G401 (cell line): ENCODE results near the gene CDH23. TPM values are rescaled to one million over a fixed set of nuclear protein-coding genes. Genes with fewer than 3 reads are reported as not detected.

Source experiments
- DNase-seq: peaks from one replicate; pipeline ENCODE4 v3.0.0-alpha.2; 2015; ENCODE audit warnings: low spot score
- in situ Hi-C: cut with HindIII; loops from 2 replicates; pipeline ENCODE4 v1.10.0; 2016; ENCODE audit warnings: low sequenced_read_pairs, mixed read lengths
- total RNA-seq: library from RNA; depleted of rRNA; stranded (reverse); fragments of >200 nt; shearing (Covaris generic); gene quantifications from 2 replicates; pipeline ENCODE4 v1.2.3, GENCODE V29; 2014

Gene CDH23
- total RNA-seq, 1 experiment from 2014 or later: 5.9 TPM

DNA sequence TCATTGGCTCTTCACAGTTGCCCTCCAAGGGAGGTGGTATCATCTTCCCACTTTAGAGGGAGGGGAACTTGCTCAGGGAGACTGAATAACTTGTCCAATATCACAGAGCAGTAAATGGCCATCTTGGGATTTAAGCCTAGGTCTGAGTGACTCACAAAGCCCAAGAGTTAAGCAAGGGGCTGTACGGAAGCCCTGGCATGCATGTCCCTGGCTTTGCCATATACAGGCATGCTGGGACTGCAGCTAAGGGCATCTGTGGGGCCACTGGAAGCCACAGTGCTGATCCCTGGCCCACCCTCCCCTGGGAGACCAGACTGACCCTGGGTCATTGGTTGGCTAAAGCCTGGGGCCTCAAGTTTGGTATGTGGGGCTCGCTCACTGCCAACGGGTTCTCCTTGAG lies 373.5 kb downstream of the CDH23 start:
- in situ Hi-C loops: no loop called here
- no peak for DNase-seq

DNA sequence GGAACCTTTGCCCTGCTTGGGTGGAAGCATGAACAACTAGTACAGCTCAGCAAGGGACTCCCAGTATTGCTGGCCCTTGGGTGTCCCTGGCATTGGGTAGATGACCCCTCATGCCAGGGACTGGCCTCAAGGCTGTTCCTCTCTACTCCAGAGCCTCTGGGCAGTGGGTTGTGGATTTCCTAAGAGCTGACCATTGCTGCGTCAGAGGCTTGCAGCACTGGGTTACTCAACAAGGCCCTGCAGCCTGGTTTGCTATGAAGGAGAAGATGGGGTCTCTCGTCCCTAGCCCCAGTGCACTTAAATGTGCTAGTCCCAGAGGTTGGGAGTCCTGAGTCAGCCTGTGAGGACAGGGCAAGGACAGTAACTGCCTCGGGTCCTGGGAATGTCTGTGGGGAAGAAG lies 374.1 kb downstream of the CDH23 start:
- DNase-seq: no peak
- in situ Hi-C loops: no loop called here

DNA sequence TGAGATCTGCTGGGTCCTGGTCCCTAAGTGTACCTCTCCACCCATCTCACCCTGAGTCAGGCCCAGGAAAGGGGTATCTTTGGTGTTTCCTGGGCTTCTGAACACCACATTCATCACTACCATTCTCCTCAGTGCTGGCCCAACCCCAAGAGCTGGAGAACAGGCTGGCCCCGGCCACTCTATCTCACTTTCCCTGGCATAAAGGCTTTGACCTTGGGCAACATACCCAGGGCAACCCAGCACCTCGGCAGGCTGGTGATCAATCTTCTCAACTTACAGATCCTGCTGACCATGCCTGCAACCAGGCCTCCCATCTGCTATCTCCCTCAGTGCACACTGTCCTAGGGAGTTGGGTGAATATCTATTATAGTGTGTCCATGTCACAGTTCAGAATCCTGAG lies 374.5 kb downstream of the CDH23 start:
- DNase-seq: no peak
- in situ Hi-C loops: no loop called here

DNA sequence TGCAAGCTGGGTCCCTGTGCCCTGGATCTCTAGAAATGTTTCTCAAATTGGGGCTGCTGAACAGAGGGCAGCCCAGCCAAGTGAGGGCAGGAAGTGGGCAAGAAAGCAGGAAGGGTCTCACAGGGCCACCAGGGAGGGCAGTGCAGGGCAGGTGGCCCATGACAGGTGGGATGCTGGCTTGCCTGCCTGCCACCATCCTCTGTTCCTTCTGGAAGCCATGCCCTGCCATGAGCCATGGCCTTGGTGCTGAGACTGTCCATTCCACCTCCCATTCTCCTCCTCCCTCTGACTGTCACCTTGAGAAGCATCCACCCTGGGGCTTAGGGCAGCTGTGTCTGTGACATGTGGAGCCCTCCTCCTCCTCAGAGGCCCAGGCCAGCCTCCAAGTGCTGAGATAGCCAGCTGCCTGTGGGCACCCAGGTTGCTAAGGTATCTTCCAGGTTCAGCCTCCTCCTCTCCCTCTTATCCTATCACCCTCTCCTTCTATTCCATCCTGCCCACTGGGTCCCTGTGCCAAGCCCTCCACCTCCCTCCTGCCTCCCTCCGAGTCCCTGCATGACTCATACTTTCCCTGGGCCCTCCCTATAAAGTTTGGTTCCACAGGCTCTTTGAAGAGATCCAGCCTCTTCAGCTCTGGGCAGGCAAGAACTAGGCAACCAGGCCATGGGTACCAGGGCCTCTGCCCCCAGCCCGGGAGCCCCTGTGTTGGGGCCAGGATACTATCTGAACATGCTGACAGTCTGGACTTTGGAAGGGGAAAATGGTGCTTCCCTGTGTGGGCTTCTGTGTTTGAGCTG lies 375.3 kb downstream of the CDH23 start:
- in situ Hi-C loops: no loop called here
- DNase-seq: no peak

DNA sequence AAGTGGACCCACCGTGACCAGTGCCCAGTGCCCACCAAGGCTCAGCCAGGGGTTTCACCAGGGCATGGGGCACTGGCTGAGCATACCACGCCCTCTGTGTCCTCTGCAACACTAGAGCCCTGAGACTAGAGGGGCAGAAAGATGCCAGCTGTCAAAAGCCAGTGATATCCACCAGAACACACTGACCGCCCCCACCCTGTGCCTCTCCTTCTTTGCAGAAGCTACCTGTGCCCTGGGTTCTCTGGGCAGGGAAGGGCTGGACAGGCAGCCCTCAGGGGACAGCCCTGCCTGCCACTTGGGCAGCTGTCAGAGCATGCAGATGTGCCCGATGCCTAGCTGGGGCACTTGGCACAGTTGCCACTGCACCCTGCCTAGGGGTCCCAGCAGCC lies 376.1 kb downstream of the CDH23 start:
- no peak for DNase-seq
- in situ Hi-C loops: no loop called here

DNA sequence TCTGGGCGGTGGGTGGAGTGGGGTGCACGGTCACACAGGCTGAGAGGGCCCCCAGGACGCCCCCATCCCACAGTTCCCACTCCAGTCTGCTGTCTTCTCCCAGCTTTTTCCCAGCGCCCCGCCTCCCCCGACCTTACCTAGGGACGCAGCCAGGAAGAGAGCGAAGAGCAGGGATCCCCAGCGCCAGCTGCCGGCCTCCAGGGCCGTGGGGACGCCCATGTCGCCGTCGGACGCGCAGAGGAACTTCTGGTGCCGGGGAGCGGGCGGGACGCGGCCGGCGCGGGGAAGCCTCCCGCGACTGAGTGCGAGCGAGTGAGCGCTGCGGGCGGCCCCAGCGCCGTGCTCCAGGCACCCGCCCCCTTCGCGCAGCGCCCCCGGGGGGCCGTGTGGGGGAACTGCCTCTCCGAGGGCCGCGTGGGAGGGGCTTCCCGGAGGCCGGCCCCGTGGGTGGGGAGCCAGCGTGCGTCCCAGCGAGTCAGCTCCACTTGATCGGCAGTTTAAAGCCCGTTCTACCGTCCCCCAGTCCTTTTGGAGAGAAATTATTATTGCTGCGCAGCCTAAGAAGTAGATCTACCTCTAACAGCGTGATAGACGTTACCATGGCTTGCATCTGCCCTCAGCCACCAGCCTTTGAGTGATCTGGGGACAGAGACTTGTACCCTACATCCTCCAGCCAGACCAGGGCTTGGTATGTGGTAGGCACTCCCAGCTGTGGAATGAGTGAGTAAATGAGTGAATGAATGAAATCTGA lies 376.7 kb downstream of the CDH23 start, which contains the start of gene VSIR:
Gene VSIR, minus strand, starts transcription at position 300 of the 751 bp plus-strand sequence. Its CDS starts 81 bp downstream, at position 219.
- in situ Hi-C loops: no loop called here
- peak; percentile 37 for DNase-seq

DNA sequence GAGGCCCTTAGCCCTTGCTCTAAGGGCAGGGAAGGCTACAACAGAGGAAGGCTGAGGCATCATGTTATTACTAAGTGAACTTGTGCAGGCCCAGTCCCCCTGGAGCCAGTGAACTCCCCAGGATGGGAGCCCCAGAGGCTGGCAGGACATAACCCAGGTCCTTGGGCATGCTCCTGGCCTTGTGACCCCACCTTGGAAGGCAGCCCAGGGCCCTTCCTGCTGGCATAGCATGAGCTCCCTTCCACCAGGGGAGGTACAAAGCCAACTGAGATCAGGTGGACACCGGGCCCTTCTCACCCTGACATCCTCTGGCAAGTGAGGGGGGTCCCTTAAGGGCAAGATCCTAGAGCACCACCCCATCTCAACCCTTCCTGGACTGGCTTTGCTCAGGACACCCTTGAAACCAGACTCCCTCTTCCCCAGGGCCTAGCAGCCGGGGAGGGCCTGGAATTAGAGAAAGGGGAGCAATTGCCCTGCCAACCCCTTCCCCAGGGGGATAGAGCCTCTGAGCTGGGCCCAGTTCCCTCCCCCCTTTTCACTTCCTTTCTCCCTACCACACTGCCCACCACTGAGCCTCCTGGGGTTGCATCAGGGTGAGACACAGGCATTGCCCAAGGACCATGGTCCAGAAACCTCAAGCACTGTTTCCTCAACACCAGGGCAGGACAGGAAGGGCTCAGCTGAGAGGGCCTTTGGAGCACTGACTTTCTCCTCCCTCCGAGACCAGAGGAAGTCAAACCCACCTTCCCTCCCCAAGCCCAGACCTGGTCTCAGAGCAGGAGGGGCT lies 378.4 kb downstream of the CDH23 start:
- in situ Hi-C loops: no loop called here
- no peak for DNase-seq

DNA sequence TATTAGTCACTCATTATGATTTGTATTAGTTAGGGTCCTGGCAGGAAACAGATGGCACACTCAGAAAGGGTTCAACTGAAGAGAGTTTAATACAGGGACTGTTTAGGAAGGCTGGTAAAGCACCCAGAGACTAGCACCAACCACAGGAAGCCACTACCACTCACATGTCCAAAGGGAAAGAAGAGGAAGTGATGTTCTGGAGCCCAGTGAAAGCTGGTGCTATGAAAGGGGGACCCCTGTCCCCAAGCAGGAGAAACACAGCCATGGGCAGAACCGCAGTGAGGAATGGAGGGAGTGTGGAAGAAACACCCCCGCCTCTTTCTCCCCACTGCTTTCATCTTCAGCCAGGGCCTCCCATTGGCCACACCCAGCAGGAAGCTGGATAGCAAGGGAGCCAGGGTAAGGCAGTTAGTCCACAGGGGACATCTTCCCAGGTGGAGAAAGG lies 379.8 kb downstream of the CDH23 start:
- in situ Hi-C loops: no loop called here
- DNase-seq: no peak

DNA sequence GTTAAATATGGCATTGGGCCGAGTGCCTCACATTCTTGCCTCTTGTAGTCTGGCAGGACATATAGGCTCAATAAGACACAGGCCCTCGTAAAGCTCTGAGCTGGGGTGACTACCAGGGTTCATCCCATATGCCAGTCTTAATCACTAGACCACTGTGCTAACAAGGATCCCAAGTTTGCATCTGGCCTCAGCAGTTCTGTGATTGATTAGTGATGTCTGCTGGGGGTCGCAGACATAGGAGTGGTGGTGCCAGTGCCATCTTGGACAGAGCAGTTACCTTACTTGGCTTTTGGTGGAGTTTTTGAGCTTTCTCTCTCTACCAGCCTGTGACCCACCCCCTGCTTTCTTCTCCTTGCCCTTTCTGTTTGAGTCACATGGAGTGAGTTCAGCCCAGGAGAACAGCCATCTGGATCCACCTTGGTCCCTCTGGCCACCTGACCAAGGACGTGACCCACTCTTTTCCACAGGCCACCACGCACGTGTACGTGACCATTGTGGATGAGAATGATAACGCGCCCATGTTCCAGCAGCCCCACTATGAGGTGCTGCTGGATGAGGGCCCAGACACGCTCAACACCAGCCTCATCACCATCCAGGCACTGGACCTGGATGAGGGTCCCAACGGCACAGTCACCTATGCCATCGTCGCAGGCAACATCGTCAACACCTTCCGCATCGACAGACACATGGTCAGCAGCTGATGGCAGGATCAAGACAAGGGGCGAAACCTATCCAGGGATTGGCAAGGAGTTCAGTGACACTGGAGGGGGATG lies 380.7 kb downstream of the CDH23 start:
- no peak for DNase-seq
- in situ Hi-C loops: no loop called here

DNA sequence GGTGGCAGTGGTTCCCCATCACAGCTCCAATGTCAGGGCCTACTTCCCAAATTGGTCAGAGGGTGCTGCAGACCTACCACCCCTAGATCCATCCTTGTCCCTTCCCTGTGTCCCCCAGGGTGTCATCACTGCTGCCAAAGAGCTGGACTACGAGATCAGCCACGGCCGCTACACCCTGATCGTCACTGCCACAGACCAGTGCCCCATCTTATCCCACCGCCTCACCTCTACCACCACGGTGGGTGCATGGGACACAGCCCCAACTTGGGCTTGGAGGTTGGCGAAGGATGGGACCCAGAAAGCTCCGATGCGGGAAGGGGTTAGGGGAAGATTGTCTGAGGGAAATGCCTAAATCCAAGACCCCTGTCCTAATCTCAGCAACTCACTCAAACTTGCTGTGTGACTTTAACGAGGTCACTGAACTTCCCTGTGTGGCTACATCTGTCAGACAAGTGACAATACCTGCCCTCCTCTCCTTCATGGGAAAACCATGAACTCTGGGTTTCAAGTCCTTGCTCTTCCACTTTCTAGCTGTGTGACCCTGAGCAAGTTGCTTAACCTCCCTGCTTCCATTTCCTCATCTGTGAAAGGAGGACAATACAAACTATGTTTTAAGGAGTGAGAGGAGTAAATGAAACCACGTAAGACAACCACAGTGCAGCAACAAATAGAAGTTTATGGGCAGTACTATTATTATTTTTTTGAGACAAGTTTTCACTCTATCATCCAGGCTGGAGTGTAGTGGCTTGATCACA lies 381.5 kb downstream of the CDH23 start:
- in situ Hi-C loops: no loop called here
- no peak for DNase-seq

DNA sequence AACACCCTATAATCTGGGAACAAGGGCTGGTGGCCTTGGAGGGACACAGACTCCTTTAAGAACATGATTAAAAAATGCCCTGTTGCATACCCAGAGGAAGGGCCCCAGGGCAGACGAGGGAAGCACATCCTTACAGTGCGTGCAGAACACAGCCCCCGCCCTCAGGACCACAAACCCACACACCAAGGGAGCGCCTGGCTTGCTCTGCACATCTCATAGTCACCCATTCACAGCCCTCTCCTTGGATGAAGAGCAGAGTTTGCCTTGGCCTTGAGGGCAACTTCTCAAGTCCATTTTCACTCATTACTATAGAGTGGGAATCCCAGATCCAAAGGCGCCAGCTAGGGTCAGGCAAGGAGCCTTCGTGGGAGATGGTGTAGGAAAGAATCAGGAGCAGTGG lies 382.9 kb downstream of the CDH23 start:
- in situ Hi-C loops: no loop called here
- no peak for DNase-seq

DNA sequence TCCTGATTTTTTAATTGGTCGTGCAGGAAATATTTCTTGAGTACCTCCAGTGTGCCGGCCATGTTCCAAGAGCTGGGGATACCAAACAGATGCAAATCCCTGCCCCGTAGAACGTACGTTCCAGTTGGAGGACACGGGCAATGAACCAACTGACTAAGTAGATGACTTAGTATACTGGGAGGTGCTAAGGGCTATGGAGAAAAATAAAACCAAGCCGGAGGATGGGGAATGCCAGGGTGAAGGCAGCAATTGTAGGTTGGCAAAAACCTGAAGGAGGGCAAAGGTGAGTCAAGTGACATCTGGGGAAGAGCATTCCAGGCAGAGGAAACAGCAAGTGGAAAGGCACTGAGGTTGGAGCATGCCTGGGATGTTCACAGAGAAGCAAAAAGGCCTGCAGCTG lies 383.4 kb downstream of the CDH23 start:
- DNase-seq: no peak
- in situ Hi-C loops: no loop called here

DNA sequence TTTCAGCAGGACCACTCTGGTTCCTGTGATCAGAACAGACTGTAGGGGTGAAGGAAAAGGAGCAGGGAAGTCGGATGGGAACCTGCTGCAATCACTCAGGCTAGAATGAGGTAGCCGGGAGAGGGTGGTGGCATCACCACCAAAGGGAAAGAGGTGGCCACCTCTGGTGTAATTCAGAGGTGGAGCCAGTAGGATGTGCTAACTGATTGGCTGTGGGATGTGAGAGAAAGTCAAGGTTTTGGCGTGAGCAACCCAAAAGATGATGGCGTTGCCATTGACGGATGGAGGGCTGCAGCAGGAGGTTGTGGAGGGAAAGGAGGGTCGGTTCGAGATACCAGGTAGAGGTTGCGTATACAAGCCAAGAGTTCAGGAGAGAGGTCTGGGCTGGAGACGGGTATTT lies 384.0 kb downstream of the CDH23 start:
- in situ Hi-C loops: no loop called here
- DNase-seq: no peak

DNA sequence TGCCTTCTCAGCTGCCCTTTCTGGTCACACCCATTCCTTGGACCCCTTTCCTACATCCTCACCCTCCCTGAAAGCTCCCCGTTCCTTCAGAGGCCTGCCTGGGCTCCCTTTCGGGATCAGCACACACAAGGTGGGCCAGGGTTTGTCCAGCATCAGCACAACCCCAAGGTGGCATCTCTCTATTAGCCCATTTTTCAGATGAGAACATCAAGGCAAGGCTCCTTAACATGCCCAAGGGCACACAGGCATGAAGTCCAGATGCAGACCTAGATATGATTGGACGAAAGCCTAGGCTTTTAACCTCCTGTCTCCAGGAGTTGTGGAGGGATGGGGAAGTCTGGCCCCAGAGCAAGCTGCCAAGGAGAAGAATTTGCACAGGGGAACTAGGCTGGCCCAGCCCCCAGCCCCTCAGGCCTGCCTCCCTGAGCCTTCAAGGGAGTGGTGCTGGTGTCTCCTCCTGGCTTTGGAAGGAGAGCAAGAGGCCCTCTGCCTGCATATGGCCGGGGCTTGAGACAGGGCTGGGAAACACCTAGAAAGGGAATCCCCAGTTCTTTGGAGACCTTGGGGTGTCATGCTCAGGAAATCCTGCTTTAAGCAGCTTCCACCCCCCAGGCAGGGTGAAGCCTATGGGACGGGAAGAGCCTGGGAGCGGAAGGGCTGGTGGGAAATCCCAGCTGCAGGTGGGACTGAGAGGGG lies 385.6 kb downstream of the CDH23 start:
- in situ Hi-C loops: no loop called here

DNA sequence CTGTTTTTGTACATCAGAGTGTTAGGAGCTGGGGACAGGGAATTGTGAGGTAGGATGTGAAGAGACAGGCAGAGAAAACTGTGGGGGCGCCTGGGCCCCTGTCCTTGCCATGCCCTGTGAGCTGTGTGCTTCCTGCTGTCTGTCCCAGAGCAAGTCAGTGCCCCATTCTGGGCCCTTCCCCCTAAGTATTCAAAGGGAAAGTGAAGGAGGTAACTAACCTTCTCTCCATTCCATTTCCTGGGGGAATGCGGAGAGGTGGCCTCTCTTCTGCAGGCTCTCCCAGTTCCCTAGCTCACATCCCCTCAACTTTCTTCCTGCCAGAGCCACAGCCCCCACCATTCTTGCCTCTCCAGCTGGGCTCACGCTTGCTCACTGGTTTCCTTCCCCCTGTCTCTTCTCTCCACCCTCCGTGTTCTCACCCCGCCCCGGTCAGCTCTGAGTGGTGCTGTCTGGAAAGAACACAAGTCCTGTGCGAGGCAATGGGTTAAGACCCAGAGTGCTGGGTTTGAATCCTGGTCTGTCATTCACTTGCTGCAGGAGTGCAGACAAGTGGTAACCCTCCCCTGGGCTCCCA lies 386.3 kb downstream of the CDH23 start:
- DNase-seq: no peak
- in situ Hi-C loops: no loop called here

More for the DNA sequence above, 385.6 kb downstream of the CDH23 start:
- no peak for DNase-seq

DNA sequence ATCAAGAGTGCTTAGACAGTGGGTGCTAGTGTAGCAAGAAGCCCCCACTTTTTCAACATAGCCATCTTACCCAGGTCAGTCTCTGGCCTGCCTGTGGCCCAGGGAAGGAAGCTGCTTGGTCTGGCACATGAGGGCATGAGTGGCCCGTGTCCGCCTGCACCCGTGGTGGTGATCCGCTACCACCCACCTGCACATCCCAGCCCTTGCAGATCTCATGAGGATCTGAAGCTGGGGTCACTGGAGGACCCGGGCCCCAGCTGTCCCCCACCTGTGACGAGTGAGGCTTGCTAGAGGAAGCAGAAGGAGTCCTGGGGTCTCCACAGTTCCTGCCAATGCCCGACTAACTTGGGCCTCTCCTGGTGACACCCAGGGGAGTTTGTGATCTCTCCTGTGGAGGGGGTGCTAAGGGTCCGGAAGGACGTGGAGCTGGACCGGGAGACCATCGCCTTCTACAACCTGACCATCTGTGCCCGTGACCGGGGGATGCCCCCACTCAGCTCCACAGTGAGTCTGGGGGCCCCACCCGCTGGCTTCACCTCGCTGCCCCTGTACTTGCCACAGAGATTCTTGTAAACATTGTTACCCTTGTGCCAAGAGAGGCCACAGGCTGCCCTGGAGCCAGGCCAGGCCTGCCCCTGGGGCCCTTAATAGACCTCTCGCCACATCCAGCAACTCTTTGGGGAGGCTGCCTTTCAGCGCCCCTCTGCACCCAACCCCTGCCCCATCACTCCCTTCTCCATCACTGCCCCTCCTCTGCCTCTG lies 387.4 kb downstream of the CDH23 start:
- in situ Hi-C loops: no loop called here

More for the DNA sequence above, 387.4 kb downstream of the CDH23 start:
- no peak for DNase-seq
